ENCODE data around the gene AJAP1. TPM values are rescaled to one million over a fixed set of nuclear protein-coding genes. Genes with fewer than 3 reads are reported as not detected.

The AJAP1 gene
- total RNA-seq, 6 experiments from 2014 or later, result not detected

GRCh38 chr1:4637616-4638344 lies 16.6 kb upstream of the AJAP1 start:
- no peak for DNase-seq
- no peak overlapping the region for H3K4me3 Mint-ChIP-seq
- TF ChIP-seq CTCF (IDR thresholded peaks at IDR 0.05), result no peak
- H3K27me3 Mint-ChIP-seq (ENCODE audit: insufficient read depth), result no peaks in the 10 kb centered on the region
- H3K9me3 Mint-ChIP-seq, result peaks cover 37% of the 10 kb centered on the region
- no peaks in the 10 kb centered on the region for H3K4me1 Mint-ChIP-seq (ENCODE audit: low read depth)
- H3K27ac Mint-ChIP-seq, result no peak overlapping the region
- no peaks in the 10 kb centered on the region; the same call in 1 of the 2 replicates for H3K36me3 Mint-ChIP-seq (ENCODE audit: low read depth)

DNA sequence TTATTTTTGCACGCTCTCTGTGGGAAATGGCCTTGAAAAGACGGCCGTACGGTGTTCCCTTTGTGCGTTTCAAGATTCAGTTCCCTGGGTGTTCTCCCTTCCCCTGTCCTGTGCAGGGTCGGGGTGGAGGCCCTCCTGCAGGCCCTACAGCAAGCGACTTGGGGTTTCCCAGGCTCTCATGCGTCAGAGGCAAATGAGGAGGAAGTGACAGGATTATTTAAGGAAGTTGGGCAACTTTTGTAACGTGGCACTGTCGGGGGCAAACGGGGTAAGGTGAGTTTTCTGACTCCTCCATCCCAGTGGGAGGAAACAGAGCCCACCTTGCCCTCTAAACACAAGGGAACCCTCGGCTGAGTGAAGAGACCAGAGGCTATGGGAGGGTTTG lies 16.1 kb upstream of the AJAP1 start:
- peaks cover 37% of the 10 kb centered on the region for H3K9me3 Mint-ChIP-seq
- no peak for TF ChIP-seq CTCF (IDR thresholded peaks at IDR 0.05)
- no peak overlapping the region for H3K4me3 Mint-ChIP-seq
- H3K27ac Mint-ChIP-seq, result no peak overlapping the region
- H3K27me3 Mint-ChIP-seq (ENCODE audit: insufficient read depth), result no peaks in the 10 kb centered on the region
- DNase-seq, result no peak
- no peaks in the 10 kb centered on the region; the same call in 1 of the 2 replicates for H3K36me3 Mint-ChIP-seq (ENCODE audit: low read depth)
- H3K4me1 Mint-ChIP-seq (ENCODE audit: low read depth), result no peaks in the 10 kb centered on the region

DNA sequence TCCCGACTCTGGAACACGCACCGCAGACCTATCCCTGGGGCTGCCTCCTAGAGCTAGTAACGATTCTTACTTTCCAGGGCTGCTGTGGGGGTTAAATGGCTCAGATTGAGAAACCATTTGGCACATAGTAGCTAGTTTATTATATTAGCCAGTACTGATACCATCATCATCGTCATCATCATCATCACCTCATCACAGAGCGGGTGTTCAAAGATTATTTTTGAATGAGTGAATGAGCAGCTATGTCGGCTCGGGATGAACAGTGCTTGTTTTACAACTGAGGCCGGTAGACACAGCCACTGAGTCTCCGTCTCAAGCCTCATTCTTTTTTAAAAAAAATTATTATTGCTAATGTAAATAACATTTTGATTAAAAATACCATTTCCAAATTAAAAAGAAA lies 13.5 kb upstream of the AJAP1 start:
- Mint-ChIP-seq H3K4me3 (no peak overlapping the region), H3K36me3 (ENCODE audit: low read depth) (no peaks in the 10 kb centered on the region; the same call in 1 of the 2 replicates), H3K27ac (no peak overlapping the region), H3K4me1 (ENCODE audit: low read depth) (no peaks in the 10 kb centered on the region), H3K27me3 (ENCODE audit: insufficient read depth) (no peaks in the 10 kb centered on the region), H3K9me3 (peaks cover 32% of the 10 kb centered on the region)
- DNase-seq, result no peak
- TF ChIP-seq CTCF (IDR thresholded peaks at IDR 0.05), result no peak

- no peak overlapping the region for H3K27ac Mint-ChIP-seq
- H3K4me3 Mint-ChIP-seq, result no peak overlapping the region
- H3K4me1 Mint-ChIP-seq (ENCODE audit: low read depth), result no peaks in the 10 kb centered on the region
- H3K9me3 Mint-ChIP-seq, result peaks cover 11% of the 10 kb centered on the region
- TF ChIP-seq CTCF (IDR thresholded peaks at IDR 0.05), result no peak
- no peak for DNase-seq
- H3K27me3 Mint-ChIP-seq (ENCODE audit: insufficient read depth), result no peaks in the 10 kb centered on the region
- H3K36me3 Mint-ChIP-seq (ENCODE audit: low read depth), result no peaks in the 10 kb centered on the region
Observed at GRCh38 chr1:4647391-4647790, 7.0 kb upstream of the AJAP1 start.

DNA sequence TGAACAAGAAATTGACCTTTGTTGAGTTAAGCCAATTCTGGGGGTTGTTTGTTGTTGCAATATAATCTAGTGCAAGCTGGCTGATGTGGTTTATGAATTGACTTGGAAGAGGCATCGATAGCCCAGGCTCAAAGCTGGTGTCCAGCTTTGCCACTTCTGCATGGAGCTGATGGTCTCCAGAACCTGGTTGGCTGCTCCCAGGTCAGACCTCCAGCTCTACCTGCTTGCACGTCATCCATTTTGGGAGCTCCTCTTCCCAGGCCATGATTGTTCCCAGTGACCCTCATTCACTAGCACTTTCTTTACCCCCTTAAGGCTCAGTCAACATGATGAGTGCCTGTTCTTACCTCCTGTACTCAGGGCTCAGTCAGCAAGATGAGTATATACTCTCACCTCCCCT lies 5.8 kb upstream of the AJAP1 start:
- no peak overlapping the region for H3K27ac Mint-ChIP-seq
- peaks cover 9% of the 10 kb centered on the region for H3K9me3 Mint-ChIP-seq
- no peak for TF ChIP-seq CTCF (IDR thresholded peaks at IDR 0.05)
- no peak overlapping the region for H3K4me3 Mint-ChIP-seq
- DNase-seq, result no peak
- H3K4me1 Mint-ChIP-seq (ENCODE audit: low read depth), result no peaks in the 10 kb centered on the region
- no peaks in the 10 kb centered on the region for H3K36me3 Mint-ChIP-seq (ENCODE audit: low read depth)
- no peaks in the 10 kb centered on the region for H3K27me3 Mint-ChIP-seq (ENCODE audit: insufficient read depth)
